HG03066 (cell line): Measurements from ENCODE around the gene ANO2.
"Not testable (repeated sequence)": the region's sequence is repeated elsewhere in the genome, so short reads cannot be mapped to it uniquely, and the experiment has no call there.

Experiments used
- ATAC-seq: cut with Tn5 transposase; IDR thresholded peaks from one replicate; pipeline ENCODE4 v1.9.1; 2021; ENCODE audit warnings: low read depth; ENCODE audit not compliant: unreplicated experiment

The ANO2 gene

DNA sequence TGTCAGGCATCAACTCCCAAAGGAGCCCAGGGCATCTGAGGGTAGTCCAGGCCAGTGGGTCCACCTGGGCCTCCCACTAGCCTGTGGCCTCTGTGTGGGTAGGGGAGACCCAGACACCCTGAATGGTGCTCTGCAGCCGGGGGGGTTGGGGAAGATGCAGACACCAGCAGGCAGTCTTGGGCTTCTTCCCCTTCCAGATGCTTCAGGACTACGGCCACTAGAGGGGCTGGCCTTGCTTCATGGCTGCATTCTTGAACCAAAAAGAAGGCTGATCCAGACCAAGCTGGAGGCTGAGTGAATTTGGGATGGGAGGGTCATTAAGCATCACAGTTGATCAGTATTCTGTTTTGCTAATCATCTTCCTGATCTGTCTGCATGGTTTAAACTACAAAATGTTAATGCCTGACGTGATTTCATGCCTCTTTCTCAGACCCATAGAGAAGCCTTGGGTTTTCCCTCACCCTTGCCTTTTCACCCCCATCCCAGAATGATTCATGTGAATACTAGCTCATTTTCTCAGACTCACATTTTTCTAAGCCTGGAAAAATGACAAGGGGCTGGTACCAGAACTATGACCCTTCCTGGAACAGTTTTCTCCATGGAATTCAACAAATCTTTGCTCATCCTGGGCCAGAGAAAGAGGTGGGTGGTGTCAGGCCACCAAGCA, 379.0 kb downstream of the ANO2 start:
- ATAC-seq = no peak

DNA sequence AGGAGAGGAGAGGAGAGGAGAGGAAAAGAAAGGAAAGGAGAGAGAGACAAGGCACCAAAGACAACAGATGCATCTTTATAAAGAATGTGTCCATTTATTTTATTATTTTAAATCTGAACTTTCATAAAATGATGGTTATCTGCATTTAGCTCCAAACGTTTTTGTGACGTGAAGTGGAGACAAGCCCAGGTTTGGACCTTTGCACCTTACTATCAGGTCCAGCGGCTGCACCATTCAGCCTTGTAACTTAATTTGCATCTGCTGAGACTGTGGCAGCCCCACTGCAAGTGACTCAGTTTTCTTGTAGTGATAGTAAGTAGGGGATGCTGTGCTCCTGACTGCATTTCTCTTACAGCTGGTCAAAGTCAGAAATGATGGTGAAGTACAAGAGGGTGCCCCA, 382.5 kb downstream of the ANO2 start:
- no peak for ATAC-seq

DNA sequence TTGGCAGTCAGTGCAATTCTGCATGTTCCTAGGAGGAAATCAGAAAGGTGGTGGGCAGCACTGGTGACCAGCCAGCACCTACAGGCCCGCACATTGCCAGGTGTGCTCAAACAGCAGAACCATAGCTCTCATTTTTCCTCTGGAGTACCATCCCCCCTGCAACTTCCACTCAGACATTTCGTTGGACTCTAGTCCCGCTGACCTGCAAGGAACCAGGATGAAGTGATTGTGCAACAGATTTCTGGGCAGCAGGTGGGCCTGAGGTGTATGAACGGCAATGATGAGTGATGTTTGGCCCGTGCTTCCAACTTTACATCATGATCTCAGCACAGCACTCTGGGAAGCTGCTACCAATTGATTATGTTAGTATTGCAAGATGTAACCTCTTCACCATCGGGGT, 383.2 kb downstream of the ANO2 start:
- ATAC-seq = no peak

GRCh38 chr12:5561057-5561456, 384.0 kb downstream of the ANO2 start:
- no peak for ATAC-seq

DNA sequence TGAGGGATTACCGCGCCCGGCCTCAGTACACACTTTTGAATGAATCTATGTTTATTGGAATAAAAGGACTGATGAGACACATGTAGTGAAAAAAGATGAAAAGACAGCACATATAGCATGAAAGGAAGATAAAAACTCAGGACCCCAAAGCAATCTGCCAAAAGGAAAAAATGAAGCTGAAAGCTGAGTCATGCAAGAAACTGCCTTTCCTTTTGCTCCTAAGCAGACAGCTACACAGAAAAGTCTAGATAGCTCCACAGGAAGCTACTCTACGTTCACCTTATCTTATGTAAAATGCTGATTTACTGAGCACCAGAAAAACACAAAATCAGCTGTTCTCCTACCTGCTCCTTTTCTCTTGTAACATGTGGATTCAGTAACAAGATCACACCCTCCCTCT, 384.8 kb downstream of the ANO2 start:
- ATAC-seq = no peak

DNA sequence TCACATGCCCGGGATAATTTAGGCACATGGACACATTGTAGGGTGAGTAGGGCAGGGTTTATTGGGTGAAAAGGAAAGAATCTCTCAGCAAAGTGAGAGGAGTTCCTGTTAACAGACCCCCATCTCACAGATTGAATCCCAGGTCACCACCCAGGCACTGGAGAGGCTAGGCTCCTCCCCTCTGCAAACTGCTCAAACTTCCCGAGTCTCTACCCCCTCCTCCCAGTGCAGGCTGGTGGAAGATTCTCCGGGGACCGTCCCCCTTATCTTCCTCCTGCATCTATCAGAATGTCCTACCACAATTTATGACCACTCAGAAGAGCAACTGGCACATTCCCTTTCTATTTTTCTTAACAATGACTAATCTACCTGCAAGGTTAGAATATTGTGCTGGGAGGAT, 387.2 kb downstream of the ANO2 start:
- ATAC-seq = no peak

GRCh38 chr12:5556946-5557673, 387.9 kb downstream of the ANO2 start:
- ATAC-seq = no peak

GRCh38 chr12:5556033-5556614, 388.9 kb downstream of the ANO2 start:
- ATAC-seq = no peak

DNA sequence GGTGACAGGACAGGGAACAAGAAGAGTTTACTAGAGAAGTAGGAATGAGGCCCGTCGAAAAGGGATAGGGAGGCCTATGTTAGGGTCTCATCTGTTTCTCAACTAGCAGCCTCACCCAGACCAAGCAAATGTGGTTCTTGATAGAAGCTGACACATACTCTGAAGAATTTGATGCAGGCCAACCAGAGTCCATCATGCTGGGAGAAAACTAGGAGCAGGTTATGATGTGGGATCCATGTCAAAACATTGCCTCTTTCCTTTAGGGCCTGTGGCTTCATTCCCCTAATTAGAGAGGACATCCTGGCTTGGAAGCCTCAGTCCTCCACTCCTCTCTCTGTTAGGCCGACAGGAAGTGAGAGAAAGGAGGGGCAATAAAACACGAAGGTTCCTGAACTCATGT, 390.3 kb downstream of the ANO2 start:
- ATAC-seq = no peak

- no peak for ATAC-seq
These were observed 396.0 kb downstream of the ANO2 start for GRCh38 chr12:5549011-5549410.

GRCh38 chr12:5548152-5548943, 396.7 kb downstream of the ANO2 start:
- ATAC-seq = no peak

DNA sequence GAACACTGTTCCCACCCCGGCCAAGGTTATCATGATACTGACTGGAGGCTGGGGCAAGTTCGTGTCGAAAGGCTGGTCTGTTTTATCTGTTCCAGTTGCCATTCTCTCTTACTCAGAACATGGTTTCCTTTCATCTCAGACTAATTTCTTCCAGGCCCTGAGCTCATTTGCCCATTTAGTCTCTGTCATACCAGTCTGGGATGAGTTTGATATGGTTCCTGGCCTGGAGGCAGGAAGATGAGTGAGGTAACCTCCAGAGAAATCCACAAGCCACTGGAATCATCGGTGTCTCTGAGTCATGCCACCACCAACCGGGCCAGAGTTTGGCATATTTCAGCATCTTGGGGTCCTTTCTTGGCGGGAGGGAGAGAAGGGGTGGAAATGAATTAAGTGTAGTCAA, 398.4 kb downstream of the ANO2 start:
- ATAC-seq = no peak

DNA sequence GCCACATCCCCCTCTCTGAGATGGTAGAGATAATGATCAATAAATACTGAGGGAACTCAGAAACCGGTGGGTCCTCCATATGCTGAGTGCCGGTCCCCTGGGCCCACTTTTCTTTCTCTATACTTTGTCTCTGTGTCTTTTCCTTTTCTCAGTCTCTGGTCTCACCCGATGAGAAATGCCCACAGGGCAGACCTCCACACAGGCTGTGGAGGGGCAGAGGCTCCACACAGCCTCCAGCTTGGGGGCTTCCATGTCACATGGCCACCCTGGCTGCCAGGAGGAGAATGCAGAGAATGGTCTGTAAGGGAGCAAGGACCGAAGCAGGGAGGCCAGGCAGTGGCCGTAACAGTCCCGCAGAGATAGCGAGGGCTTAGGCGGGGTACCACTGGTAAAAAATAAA, 407.3 kb downstream of the ANO2 start:
- no peak for ATAC-seq

DNA sequence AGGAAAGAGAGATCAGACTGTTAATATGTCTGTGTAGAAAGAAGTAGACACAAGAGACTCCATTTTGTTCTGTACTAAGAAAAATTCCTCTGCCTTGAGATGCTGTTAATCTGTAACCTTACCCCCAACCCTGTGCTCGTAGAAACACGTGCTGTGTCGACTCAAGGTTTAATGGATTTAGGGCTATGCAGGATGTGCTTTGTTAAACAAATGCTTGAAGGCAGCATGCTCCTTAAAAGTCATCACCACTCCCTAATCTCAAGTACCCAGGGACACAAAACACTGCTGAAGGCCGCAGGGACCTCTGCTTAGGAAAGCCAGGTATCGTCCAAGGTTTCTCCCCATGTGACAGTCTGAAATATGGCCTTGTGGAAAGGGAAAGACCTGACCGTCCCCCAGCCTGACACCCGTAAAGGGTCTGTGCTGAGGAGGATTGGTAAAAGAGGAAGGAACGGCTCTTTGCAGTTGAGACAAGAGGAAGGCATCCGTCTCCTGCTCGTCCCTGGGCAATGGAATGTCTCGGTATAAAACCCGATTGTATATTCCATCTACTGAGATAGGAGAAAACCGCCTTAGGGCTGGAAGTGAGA, 407.9 kb downstream of the ANO2 start:
- ATAC-seq = not testable (repeated sequence)

GRCh38 chr12:5535541-5535940, 409.5 kb downstream of the ANO2 start:
- no peak for ATAC-seq

- no peak for ATAC-seq
These were observed 410.4 kb downstream of the ANO2 start for GRCh38 chr12:5534426-5535199.

- ATAC-seq = no peak
These were observed 411.7 kb downstream of the ANO2 start for GRCh38 chr12:5533368-5533767.

DNA sequence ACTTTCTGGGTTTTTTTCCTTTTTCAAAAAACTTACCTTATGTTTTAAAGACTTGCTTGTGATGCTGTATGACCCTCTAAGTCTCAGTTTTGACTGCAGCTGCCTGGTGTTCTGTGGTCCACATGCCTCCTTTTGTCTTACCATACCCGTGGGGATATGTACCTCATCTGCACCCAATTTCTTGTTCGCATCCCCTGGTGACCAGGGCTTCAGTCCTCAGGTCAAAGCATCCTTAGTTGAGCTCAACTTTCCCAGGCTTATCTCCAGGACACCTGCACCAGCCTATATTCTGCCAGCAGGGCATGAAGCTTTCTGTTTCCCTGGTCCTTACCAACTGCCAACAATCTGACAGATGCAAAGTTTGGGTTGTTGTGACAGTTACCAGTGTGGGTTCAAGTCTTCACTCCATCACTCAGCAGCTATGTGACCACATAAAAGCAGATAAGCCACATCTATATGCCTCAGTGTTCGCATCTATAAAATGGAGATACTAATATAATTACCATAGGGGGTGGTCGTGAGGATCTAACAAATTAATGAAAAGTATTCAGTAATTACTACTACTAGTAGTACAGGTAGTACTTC, 419.2 kb downstream of the ANO2 start:
- no peak for ATAC-seq

DNA sequence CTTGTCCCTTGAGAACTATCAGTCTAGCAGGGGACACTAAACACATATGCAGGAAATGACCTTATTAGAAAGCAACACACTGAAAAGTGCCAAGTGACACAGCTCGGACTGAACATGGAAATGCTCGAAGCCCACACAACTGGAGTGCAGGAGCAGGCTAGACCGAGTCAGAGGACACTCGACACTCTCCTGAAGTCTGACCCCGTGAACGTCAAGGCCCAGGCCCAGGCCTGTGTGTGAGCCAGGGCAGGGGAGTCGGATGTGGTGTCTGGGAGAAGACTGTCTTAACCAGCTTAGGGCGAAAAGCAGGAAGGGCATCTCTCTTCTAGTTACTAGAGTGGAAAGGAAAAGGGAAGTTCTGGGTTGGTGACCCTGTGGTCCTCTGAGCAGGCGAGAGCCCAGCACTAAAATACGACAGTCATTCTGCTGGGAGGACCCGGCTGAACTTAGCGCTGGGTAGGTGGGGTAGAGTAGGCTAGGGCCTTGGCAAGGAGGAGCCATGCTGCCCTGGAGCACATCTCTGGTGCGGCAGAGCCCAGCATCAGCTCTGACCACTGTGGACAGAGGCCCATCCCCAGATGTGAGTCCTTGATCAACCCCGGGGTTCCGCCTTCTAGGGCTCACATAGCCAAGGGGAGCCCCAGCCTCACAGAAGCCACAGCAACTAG, 420.2 kb downstream of the ANO2 start:
- no peak for ATAC-seq
